HG02678 (cell line): ENCODE measurements around the gene CYGB.

Experiments
- ATAC-seq: cut with Tn5 transposase; IDR thresholded peaks from one replicate; pipeline ENCODE4 v1.9.1; 2021; ENCODE audit warnings: mild to moderate bottlenecking, moderate library complexity; ENCODE audit not compliant: unreplicated experiment

The CYGB gene

DNA sequence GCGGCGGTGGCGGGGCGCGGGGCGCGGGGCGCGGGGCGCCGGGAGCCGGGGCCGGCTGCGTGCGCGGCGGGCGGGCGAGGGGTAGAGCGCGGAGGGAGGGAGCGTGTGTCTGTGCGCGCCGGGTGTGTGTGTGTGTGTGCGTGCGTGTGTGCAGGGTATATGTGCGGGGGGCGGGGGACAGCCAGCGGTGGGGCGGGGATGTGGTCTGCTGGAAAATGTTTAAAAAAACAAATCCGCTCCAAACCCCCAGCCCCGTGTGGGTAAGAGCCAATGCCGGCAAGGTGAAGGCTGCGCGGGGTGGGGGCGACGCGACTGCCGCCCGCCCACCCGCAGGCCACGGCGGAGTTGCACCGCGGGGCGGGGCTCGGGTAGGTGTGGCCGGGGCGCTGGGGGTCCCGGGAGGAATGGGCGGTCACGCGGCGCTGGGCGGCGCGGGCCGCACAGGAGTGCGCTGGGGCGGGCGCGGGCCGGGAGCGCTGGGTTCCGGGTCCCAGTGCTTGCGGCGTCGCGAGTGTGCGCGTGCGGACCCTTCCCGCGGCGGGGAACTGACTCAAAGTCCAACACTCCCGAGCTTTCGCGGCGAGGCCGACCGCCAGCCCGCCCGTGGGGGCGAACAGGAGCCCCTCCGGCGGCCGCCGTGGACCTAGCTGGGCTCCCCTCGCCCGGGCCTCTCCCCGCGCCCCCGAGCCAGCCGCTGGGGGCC lies at the start of gene CYGB:
CYGB (minus strand) TSS at position 132 of the 703 bp plus-strand sequence. CDS start 167 bp downstream, outside the sequence.
- ATAC-seq: no peak

GRCh38 chr17:76586741-76587487 lies 49.4 kb upstream of the CYGB start:
- no peak for ATAC-seq

DNA sequence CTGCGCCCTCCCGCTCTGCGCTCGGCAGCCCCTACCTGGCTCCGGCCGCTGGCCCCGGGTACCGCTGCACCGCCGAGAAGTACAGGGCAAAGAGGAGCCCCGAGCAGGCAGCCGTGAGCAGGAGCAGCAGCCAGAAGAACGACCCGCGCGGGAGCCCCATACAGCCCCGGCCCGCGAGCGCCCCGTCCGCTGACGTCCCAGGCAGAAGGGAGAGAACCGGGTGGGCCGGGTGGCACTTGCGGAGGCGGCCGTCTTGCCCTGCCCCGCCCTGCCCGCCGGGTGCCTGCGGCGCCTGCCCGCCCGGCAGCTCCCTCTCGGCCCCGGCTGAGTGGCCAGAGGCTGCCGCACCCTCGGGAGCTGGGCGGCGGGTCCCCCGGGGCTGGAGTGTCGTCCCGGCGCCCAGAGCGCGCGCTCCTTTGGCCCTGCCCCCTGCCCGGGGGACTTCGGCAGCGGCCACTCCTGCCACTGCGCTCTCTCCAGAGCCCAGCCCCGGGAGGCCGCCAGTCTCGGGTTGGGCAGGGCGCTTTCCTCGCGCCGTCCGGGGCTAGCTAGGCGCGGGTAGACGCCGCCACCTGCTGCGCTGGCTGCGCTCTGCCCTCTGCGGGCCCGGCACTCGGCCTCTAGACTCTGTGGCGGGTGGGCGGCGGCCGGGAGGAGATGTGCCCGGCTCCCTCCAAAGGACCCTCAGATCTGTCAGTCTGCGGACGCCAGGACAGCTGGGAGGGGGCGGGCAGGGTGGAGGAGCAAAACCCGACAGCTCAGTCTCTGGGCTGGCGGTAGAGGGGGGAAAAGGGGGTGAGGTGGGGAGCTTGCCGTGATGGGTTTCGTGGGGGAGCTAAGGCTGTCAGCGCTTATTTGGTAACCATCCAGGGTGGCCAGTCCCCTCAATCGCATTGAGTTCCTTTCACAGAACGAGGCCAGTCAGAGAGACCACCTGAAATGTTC lies 48.4 kb upstream of the CYGB start, which contains the start of gene ST6GALNAC2:
ST6GALNAC2 (minus strand) TSS at position 212 of the 945 bp plus-strand sequence; CDS start at position 160, 52 bp downstream.
- ATAC-seq: no peak

GRCh38 chr17:76585033-76585648 lies 47.6 kb upstream of the CYGB start:
- ATAC-seq: no peak

DNA sequence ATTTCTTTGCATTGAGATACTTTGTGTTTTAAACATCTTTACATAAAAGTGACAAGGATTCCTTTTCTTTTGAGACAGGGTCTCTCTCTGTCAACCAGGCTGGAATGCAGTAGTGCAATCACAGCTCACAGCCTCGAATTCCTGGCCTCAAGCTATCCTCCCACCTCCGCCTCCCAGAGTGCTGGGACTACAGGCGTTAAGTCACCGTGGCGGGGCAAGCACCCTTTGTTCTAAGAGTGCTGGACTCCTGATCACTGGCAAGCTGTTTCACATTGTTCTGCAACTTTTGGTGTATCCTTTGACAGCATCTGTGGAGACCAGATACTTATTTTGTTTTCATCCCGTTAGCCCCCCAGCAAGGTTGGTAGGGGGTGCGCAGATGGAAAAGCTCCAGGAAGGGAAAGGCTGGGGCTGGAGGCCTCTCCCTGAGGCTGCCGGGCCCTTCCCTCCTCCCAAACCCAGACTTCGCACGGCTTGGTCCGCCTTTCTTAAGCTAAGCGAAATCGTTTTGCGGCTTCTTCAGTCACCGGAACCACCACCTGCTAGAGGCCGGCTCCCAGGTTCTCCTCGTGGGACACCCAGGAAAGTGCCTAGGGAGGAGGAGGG lies 47.0 kb upstream of the CYGB start:
- ATAC-seq: no peak

DNA sequence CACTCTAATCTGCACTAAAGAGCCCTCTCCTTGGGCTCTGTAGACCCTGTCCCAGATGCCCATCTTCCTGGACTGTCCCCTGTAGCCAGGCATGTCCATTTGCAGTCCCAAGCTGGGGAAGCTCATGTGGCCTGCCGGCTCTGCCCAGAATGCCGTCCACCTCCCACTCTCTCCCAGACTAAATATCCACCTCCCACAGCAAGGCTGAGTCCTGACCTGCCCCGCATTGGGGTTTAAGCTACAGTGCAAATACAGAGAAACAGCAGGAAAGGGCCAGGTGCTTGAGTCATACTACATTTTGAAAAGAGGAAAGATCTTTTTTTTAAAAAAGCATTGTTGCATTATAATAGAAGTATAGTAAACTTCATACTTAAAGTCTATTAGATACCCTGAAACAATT lies 45.2 kb upstream of the CYGB start:
- ATAC-seq: no peak

DNA sequence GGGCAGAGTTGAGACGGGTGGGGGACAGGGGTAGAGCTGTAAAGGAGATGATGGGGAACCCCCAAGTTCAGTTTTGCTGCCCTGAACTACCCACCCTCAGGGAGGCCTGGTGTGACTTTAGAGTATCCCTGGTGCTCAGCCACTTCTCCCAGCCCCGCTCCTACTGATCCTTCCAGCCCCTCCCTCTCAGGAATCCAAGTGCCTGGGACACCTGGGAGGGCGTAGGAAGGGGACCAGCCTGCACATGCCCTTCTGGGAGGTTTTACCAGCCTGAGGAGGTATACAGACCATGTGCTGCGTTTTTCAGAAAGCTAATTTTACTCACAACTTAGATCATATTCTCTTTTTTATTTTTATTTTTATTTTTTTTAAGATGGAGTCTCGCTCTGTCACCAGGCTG lies 44.0 kb upstream of the CYGB start:
- no peak for ATAC-seq

DNA sequence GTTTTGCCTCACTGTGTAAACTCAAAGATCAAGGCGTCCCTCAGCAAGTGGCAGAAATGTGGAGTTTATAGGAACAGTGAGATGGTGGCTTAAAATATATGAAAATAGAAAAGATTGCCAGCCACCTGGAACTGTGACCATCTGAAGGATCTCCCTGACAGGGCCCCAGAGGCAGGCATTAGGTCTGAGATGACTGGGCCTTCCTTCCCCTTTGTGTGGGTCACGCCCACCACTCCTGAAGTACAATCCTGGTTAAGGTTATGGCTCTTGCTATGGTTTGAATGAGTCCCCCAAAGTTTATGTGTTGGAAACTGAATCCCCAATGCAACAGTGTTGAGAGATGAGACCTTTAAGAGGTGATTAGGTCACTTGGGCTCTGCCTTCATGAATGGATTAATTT lies 41.8 kb upstream of the CYGB start:
- no peak for ATAC-seq

DNA sequence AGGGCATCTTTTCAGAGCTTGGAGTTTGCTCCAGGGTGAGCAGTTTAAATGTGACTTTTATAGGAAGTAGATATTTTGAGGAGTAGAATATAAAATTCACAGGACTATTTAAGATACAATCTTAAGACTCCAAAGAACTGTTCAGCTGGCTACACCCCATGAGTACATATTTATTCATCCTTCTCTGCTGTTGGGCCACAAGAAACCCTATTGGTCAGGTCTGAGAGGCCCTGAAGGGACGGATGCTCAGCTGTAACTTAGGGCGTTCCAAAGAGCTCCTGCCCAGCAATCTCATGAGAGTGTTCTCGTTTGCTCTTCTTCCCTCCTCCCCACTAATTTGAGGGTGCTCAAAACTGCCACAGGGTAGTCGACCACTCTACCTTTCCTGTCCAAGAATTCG lies 40.9 kb upstream of the CYGB start:
- no peak for ATAC-seq

GRCh38 chr17:76577876-76578275 lies 40.4 kb upstream of the CYGB start:
- ATAC-seq: no peak

DNA sequence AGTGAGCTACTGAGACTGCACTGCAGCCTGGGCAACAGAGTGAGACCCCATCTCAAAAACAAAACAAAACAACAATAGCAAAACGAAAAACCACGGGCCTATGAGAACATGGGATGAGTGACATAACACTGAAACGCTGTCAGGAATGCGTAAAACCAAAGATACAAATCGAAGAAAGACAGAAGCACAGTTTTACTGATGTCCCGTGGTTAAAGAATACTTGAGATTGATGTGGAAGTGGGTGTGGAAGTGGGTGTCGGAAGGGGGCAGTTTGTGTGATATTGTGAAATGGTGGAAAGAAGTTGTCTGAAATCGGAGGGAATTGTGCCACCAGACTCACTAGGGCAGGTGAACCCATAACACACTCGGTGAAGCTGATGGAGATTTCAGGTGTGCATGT lies 38.7 kb upstream of the CYGB start:
- no peak for ATAC-seq

GRCh38 chr17:76575570-76575969 lies 38.1 kb upstream of the CYGB start:
- no peak for ATAC-seq

GRCh38 chr17:76574166-76574565 lies 36.7 kb upstream of the CYGB start:
- no peak for ATAC-seq

DNA sequence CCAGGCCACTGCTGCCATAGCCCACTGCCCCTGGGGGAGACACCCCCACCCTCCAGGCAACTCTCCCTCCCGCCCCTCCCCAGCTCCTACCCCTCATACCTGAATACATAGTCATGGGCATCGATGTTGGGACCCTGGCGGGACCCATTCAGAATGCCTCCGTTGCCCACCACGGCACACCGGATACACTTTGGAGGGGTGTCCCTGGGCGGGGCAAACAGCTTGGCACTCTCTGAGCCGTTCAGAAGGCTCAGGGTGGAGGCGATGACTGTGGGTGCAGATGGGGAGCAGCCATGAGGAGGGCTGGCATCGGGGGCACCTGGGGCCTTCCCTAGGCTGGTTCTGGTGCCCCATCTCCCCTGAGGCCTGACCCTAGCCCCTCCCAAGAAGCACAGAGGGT lies 35.6 kb upstream of the CYGB start:
- ATAC-seq: no peak

DNA sequence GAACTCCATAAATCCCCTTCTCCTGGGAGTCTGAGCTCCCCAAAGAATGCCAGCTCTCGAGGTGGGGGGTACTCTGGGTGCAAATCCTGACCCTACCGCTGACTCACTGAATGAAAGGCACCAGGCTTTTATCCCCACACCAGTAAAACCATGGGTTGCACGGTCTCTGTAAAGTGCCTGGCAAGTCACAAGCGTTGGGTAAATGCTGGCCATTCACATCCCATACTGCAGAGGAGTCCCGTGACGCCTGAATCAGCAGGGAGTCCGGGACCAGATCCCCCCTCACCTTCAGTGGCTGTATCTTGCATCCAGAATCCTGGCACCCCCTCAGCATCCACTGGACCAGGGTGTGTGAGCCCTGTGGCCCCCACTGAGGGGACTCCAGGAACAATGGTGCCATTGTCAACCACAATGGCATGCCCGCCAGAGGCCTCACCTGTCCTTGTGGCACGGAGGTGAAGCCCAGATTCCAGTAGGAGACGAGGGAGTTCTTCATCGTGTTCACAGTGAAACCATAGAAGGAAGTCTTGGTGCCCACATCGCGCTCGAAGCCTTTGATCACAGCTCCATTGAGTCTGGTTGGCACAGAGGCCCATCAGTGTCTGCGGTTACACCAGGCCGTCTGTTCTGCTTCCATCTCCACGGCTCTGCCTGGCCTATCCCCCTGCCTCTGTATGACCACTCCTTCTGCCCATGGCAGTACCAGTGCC lies 34.8 kb upstream of the CYGB start:
- ATAC-seq: no peak

DNA sequence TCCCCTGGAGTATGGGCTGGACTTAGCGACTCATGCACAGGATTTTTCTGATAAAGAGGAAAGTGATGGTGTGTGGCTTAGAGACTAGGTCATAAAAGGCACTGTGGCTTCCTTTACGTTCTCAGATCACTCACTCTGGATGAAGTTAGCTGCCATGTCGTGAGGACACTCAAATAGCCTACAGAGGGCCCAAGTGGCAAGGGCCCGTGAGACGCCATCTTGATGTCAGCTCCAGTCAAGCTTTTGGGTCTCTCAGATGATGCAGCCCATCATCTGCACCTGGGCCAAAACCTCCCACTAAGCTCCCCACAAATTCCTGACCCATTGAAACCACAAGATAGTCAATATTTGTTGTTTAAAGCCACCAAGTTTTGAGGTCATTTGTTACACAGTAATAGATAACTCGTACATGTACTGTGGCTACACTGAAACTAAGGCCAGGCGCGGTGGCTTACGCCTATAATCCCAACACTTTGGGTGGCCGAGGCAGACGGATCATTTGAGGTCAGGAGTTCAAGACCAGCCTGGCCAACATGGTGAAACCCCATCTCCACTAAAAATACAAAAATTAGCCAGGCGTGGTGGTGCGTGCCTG lies 33.5 kb upstream of the CYGB start:
- no peak for ATAC-seq

- no peak for ATAC-seq
Measured at GRCh38 chr17:76570457-76570856, 32.9 kb upstream of the CYGB start.

GRCh38 chr17:76569607-76570279 lies 32.2 kb upstream of the CYGB start:
- ATAC-seq: no peak

DNA sequence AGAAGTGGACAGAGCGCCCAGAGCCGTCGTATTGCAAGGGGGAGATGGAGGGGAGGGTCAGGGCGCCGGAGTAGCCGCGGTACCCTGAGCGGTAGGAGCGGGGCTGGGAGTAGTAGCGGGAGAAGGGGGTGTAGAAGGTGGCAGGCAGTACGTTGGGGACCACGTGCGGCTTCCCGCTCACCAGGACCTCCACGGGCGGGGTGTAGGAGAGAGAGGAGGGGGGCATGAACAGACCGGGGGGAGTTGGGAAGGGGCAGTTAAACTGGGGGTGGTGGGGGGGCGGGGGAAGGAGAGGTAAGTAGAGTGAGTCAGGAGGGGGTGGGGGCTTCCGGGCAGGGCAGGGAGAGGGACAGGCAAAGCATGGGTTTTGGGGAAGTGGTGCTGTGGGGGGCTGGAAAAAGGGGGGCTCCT lies 31.3 kb upstream of the CYGB start:
- no peak for ATAC-seq
